HG03469 (cell line): ENCODE measurements around the gene IL10RB.
"Not testable (repeated sequence)": the region's sequence is repeated elsewhere in the genome, so short reads cannot be mapped to it uniquely, and the experiment has no call there.

Experiments
- ATAC-seq: cut with Tn5 transposase; IDR thresholded peaks from one replicate; pipeline ENCODE4 v1.9.1; 2021; ENCODE audit warnings: mild to moderate bottlenecking, moderate library complexity, moderate number of reproducible peaks; ENCODE audit not compliant: unreplicated experiment

Gene IL10RB

DNA sequence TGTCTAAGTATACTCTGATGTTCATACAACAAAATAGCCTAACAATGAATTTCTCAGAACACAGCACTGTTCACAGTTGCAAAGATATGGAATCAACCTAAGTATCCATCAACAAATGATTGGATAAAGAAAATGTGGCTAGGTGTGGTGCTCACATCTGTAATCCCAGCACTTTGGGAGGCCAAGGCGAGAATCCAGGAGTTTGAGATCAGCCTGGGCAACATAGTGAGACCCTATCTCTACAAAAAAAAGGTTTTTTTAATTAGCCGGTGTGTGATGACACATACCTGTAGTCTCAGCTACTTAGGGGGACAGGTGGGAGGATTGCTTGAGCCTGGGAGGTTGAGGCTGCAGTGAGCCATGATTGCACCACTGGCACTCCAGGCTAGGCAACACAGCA lies 25.8 kb upstream of the IL10RB start:
- ATAC-seq = no peak

GRCh38 chr21:33241846-33242245 lies 24.3 kb upstream of the IL10RB start:
- no peak for ATAC-seq

DNA sequence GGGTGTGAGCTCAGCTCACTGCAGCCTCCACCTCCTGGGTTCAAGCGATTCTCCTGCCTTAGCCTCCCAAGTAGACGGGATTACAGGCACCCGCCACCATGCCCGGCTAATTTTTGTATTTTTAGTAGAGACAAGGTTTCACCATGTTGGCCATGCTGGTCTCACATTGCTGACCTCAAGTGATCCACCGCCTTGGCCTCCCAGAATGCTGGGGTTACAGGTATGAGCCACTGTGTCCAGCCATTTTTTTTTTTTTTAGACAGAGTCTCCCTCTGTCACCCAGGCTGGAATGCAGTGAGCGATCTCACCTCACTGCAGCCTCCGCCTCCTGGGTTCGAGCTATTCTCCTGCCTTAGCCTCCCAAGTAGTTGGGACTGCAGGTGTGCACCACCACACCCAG lies 23.3 kb upstream of the IL10RB start:
- not testable (repeated sequence) for ATAC-seq

DNA sequence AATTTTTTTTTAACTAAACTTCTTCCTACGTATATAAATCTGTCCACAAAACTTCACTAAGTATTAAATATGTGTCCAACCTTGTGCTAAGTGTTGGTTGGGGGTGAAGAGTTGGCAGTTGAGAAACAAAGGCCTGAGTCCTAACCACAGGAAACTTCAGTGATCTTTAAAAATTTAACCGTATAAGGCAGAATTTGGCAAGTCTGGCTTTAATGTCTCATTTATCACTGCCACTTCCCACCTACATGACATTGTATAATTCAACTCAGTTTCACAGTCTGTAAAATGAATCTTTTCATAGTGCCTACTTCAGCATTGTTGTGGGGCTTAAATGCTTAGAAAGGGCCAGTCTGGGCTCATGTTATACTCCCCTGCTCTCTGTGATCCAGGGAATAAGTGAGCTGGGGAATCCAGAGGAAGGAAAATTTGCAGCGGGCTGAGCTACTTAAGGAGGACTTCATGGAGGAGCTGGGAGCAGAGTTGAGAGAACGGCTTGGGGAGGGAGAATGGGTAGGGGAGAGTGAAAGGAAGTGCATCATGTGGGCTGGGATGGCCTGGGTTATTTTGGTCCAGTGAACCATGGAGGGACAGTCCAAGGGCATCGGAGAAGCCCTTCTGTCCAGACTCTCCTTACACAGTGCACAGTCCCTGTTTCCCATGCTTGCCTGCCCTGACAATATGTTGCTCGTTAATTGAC lies 21.9 kb upstream of the IL10RB start:
- ATAC-seq = no peak

- no peak for ATAC-seq
These were observed 21.4 kb upstream of the IL10RB start for GRCh38 chr21:33244779-33245105.

DNA sequence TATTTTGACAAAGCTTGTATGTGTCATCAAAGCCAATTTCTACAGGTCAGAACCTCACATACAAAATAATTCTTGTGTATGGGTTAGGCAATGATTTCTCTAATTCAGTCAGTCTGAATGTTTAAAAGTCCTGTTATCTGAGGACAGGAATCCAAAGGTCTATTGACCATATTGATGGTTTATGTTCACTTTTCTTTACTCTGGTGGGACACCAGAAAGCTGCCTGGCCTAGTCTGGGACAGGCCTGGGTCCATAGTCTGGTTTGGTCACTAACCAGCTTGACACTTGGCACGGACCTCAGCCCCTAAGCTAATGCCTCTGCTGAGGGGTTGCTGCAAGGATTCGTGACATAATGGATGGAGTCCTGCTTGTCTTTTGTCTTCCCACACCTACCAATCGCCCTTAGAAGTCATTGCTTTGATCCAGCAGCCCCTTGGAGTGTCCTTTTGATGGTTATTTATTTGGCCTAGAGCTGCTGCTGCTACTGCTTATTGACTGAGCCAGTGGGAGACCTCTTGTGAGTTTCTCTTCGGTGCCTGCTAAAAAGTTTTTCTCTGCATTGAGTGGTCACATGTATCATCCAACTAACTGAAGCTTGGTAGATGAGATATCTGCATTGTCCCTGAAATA lies 20.8 kb upstream of the IL10RB start:
- no peak for ATAC-seq

DNA sequence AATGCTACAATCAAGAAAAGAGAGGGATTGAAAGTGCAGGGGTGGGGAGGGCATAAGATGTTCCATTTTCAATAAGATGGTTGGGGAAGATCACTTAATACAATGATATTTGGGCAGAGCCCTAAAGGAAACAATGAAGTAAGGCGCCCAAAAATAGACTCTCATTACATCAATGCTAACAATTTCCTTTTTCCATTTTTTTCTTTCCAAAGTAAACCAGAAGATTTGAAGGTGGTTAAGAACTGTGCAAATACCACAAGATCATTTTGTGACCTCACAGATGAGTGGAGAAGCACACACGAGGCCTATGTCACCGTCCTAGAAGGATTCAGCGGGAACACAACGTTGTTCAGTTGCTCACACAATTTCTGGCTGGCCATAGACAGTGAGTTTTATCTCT lies 19.7 kb upstream of the IL10RB start:
- ATAC-seq = no peak

- no peak for ATAC-seq
These were observed 19.2 kb upstream of the IL10RB start for GRCh38 chr21:33246963-33247362.

GRCh38 chr21:33247599-33247998 lies 18.6 kb upstream of the IL10RB start:
- ATAC-seq = no peak

GRCh38 chr21:33249331-33250002 lies 16.7 kb upstream of the IL10RB start:
- no peak for ATAC-seq

- ATAC-seq = no peak
These were observed 15.0 kb upstream of the IL10RB start for GRCh38 chr21:33251119-33251518.

GRCh38 chr21:33253382-33253781 lies 12.8 kb upstream of the IL10RB start:
- ATAC-seq = not testable (repeated sequence)

- no peak for ATAC-seq
These were observed 11.4 kb upstream of the IL10RB start for GRCh38 chr21:33254766-33255165.

GRCh38 chr21:33255404-33255803 lies 10.8 kb upstream of the IL10RB start:
- ATAC-seq = no peak

DNA sequence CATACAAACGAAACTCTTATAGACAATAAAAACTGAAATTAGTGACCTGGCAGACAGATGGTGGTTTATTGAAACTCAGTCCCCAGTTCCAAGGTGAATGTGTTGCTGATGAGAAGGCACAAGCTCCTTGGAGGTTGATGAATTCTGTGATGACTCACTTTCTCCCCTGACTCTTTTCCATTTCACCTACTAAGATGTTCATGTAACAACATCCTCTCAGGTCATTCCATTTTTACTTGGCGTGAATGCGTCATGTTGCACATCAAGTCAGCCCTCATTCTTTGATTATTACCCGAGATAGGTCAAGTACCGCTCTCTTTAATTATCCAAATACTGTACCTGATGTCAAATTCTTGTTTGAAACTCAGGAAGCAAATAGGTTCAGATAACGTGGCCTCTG lies 10.1 kb upstream of the IL10RB start:
- ATAC-seq = no peak

DNA sequence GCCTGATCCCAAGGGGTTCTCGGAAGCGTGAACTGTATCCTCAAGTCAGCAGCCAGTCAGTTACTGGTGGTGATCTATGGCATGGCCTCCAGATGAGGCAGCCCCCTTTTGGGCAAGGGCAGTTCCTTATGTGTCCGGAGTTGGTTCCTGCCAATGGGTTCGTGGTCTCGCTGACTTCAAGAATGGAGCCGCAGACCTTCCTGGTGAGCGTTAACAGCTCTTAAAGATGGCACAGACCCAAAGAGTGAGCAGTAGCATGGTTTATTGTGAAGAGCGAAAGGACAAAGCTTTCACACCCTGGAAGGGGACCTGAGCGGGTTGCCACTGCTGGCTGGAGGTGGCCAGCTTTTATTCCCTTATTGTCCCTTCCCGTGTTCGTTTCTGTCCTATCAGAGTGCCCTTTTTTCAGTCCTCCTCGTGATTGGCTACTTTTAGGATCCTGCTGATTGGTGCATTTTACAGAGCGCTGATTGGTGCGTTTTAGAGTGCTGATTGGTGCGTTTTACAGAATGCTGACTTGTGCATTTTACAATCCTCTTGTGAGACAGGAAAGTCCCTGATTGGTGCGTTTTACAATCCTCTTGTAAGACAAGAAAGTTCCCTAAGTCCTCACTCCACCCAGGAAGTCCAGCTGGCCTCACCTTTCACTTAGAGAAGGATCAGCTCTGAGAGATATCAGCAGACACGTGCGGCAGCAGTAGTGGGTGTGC lies 8.9 kb upstream of the IL10RB start:
- ATAC-seq = no peak

DNA sequence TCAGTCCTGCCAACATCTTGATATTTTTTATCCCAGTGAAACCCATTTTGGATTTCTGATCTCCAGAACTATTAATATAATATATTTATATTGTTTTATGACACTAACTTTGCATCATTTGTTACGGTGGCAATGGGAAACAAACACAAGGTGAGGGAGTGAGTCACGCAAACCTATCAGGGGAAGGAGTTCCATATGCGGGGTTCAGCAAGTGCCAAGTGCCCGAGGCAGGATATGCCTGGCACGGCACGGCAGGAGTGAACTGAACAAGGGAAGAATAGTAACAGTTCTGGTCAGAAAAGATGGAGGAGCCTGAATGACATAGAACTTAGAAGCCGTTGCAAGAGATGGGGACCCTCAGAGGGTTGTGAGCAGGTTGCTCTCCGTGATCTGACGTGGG lies 7.7 kb upstream of the IL10RB start:
- ATAC-seq = no peak

GRCh38 chr21:33259428-33259827 lies 6.7 kb upstream of the IL10RB start:
- ATAC-seq = no peak

DNA sequence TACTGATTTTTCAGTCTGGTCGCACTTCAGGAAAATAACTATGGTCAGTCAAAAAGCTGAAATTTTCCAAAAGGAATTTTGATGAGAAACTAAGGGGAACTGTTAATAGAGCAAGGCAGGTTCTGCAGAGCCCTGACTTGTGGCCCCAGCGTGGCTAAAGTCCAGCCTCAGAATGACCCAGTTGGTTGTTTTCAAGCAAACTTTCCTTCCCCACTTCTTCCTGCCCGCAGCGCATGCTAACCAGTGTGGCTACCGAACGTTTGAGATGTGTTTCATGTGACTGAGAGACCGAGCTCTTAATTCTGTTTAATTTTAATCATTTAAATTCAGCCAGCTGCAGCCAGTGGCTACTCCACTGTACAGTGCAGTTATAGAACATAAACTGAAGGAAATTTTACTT lies 6.2 kb upstream of the IL10RB start:
- ATAC-seq = no peak

DNA sequence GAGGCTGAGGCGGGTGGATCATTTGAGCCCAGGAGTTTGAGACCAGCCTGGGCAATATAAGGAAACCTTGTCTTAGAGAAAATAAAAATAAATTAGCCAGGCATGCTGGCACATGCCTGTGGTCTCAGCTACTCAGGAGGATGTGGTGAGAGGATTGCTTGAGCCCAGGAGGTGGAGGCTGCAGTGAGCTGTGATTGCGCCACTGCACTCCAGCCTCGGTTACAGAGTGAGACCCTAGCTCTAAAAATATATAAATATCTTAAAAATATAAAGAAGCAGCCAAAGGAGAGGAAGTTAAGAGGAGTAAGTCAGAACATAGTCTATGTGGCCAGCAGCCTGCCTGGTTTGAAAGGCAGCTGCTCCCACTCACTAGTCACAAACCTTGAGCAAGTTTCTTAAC lies 4.5 kb upstream of the IL10RB start:
- no peak for ATAC-seq

- ATAC-seq = no peak
These were observed 3.2 kb upstream of the IL10RB start for GRCh38 chr21:33262921-33263320.

- no peak for ATAC-seq
These were observed 1.6 kb upstream of the IL10RB start for GRCh38 chr21:33264561-33264960.
